Neural cell (in vitro differentiated cells): Measurements from ENCODE around the gene SUPT3H. TPM values are rescaled to one million over a fixed set of nuclear protein-coding genes. Genes with fewer than 3 reads are reported as not detected.

Source experiments
- H2AFZ ChIP-seq: fragments of 200-600, 300-800 bp; sonication (generic), shearing (Covaris generic); 2 replicates; pipeline ENCODE4 v1.6.0; 2014; ENCODE audit warnings: low read depth, mild to moderate bottlenecking, antibody characterized with exemption, low read length, moderate library complexity
- H3F3A ChIP-seq: fragments of 200-600 bp; shearing (Covaris generic); 2 replicates; pipeline ENCODE4 v1.6.1; 2016; ENCODE audit warnings: mild to moderate bottlenecking, moderate library complexity, mixed read lengths, antibody characterized with exemption, low read length; ENCODE audit not compliant: insufficient read depth, poor library complexity, severe bottlenecking
- H3K27ac ChIP-seq: fragments of 200-600, 300-800 bp; sonication (generic), shearing (Covaris generic); 2 replicates; pipeline ENCODE4 v1.5.1; 2014; ENCODE audit warnings: mild to moderate bottlenecking, low read length, moderate library complexity
- H3K27me3 ChIP-seq: fragments of 300-800, 200-600 bp; sonication (generic), shearing (Covaris generic); 2 replicates; pipeline ENCODE4 v1.6.0; 2014; ENCODE audit warnings: mild to moderate bottlenecking, low read depth, low read length, moderate library complexity; ENCODE audit not compliant: insufficient read depth
- H3K36me3 ChIP-seq: fragments of 300-800, 200-600 bp; sonication (generic), shearing (Covaris generic); 2 replicates; pipeline ENCODE4 v1.5.1; 2014; ENCODE audit warnings: mild to moderate bottlenecking, antibody characterized with exemption, low read length, moderate library complexity; ENCODE audit not compliant: insufficient read depth
- H3K4me2 ChIP-seq: fragments of 300-800, 200-600 bp; sonication (generic), shearing (Covaris generic); 2 replicates; pipeline ENCODE4 v1.6.0; 2014; ENCODE audit warnings: mild to moderate bottlenecking, low read length
- H3K4me3 ChIP-seq: fragments of 300-800, 200-600 bp; sonication (generic), shearing (Covaris generic); 2 replicates; pipeline ENCODE4 v1.5.1; 2014; ENCODE audit warnings: mild to moderate bottlenecking, low read length, moderate library complexity
- H3K79me2 ChIP-seq: fragments of 200-600 bp; shearing (Covaris generic); replicated peaks from 2 replicates; pipeline ENCODE4 v1.6.0; 2014; ENCODE audit warnings: mild to moderate bottlenecking, low read length, moderate library complexity; ENCODE audit not compliant: insufficient read depth
- H3K9ac ChIP-seq: fragments of 300-800, 200-600 bp; sonication (generic), shearing (Covaris generic); 2 replicates; pipeline ENCODE4 v1.6.1; 2016; ENCODE audit warnings: mild to moderate bottlenecking, low read length, mixed read lengths
- H3K9me2 ChIP-seq: fragments of 200-600 bp; shearing (Covaris generic); 2 replicates; pipeline ENCODE4 v1.6.1; 2016; ENCODE audit warnings: mild to moderate bottlenecking, low read length, mixed read lengths; ENCODE audit not compliant: insufficient read depth
- H3K9me3 ChIP-seq: fragments of 200-600, 300-800 bp; sonication (generic), shearing (Covaris generic); 2 replicates; pipeline ENCODE4 v1.6.1; 2016; ENCODE audit warnings: mild to moderate bottlenecking, mixed run types, low read length, moderate library complexity, mixed read lengths
- H4K20me1 ChIP-seq: fragments of 200-600 bp; shearing (Covaris generic); 2 replicates; pipeline ENCODE4 v1.6.1; 2016; ENCODE audit warnings: mild to moderate bottlenecking, mixed run types; ENCODE audit not compliant: insufficient read depth
- CTCF ChIP-seq: fragments of 450-650 bp; IDR thresholded peaks from 2 replicates; pipeline ENCODE4 v1.5.1; 2014; ENCODE audit warnings: antibody characterized with exemption, mild to moderate bottlenecking, moderate library complexity; ENCODE audit not compliant: poor library complexity, severe bottlenecking
- EP300 ChIP-seq: fragments of 450-650 bp; conservative IDR thresholded peaks from 2 replicates; pipeline ENCODE4 v1.6.1; 2014; ENCODE audit warnings: antibody characterized with exemption, mild to moderate bottlenecking, moderate library complexity; ENCODE audit not compliant: poor library complexity, severe bottlenecking
- EZH2 ChIP-seq: fragments of 200-600, 300-800 bp; shearing (Covaris generic), sonication (generic); IDR thresholded peaks from 2 replicates; pipeline ENCODE4 v1.6.1; 2014; ENCODE audit warnings: antibody characterized with exemption, low read length, borderline replicate concordance, mild to moderate bottlenecking; ENCODE audit not compliant: insufficient read depth, poor library complexity, severe bottlenecking
- MXI1 ChIP-seq: fragments of 450-650 bp; conservative IDR thresholded peaks from 2 replicates; pipeline ENCODE4 v1.6.1; 2014; ENCODE audit warnings: antibody characterized with exemption, mild to moderate bottlenecking; ENCODE audit not compliant: poor library complexity, severe bottlenecking
- POLR2AphosphoS5 ChIP-seq: IDR thresholded peaks from 2 replicates; pipeline ENCODE4 v1.6.1; 2012
- RAD21 ChIP-seq: fragments of 450-650 bp; conservative IDR thresholded peaks from 2 replicates; pipeline ENCODE4 v1.6.1; 2014; ENCODE audit warnings: antibody characterized with exemption, mild to moderate bottlenecking, moderate library complexity
- REST ChIP-seq: IDR thresholded peaks from 2 replicates; pipeline ENCODE4 v1.6.1; 2012; ENCODE audit warnings: borderline replicate concordance
- SMC3 ChIP-seq: fragments of 450-650 bp; conservative IDR thresholded peaks from 2 replicates; pipeline ENCODE4 v1.6.1; 2014; ENCODE audit warnings: antibody characterized with exemption, mild to moderate bottlenecking, moderate library complexity; ENCODE audit not compliant: poor library complexity
- TAF1 ChIP-seq: IDR thresholded peaks from 2 replicates; pipeline ENCODE4 v1.6.1; 2012; ENCODE audit warnings: low read depth
- polyA plus RNA-seq: library from polyadenylated mRNA; depleted of rRNA; stranded (reverse); fragments of >200 nt; gene quantifications from 2 replicates; pipeline ENCODE4 v1.2.3, GENCODE V29; 2014

SUPT3H gene
- polyA plus RNA-seq, 1 donor from 2014 or later: 6.8 TPM

GRCh38 chr6:45231660-45232059 lies 146.1 kb downstream of the SUPT3H start:
- no peak overlapping the region for H3K4me2 ChIP-seq
- no peaks in the 10 kb centered on the region for H3K9me2 ChIP-seq
- no peaks in the 10 kb centered on the region for H3K79me2 ChIP-seq
- no peaks in the 10 kb centered on the region for H3K9me3 ChIP-seq
- H2AFZ ChIP-seq: no peak overlapping the region
- no peaks in the 10 kb centered on the region for H4K20me1 ChIP-seq
- no peak overlapping the region for H3K4me3 ChIP-seq
- TF ChIP-seq SMC3: no peak
- TF ChIP-seq MXI1: no peak
- no peak for TF ChIP-seq REST
- TF ChIP-seq RAD21: no peak
- TF ChIP-seq CTCF: no peak
- no peak for TF ChIP-seq EP300
- TF ChIP-seq POLR2AphosphoS5: no peak
- TF ChIP-seq EZH2: no peak
- no peak for TF ChIP-seq TAF1
- H3K9ac ChIP-seq: no peak overlapping the region
- H3K27me3 ChIP-seq: no peaks in the 10 kb centered on the region
- H3K36me3 ChIP-seq: no peaks in the 10 kb centered on the region
- H3F3A ChIP-seq: no peaks in the 10 kb centered on the region
- H3K27ac ChIP-seq: no peak overlapping the region

GRCh38 chr6:45229416-45229815 lies 148.3 kb downstream of the SUPT3H start:
- Histone ChIP-seq H2AFZ (no peak overlapping the region), H3K27ac (no peak overlapping the region), H3K9ac (no peak overlapping the region), H4K20me1 (no peaks in the 10 kb centered on the region), H3K36me3 (no peaks in the 10 kb centered on the region), H3K79me2 (no peaks in the 10 kb centered on the region), H3K9me2 (no peaks in the 10 kb centered on the region), H3K4me2 (no peak overlapping the region), H3F3A (no peaks in the 10 kb centered on the region), H3K9me3 (no peaks in the 10 kb centered on the region), H3K4me3 (no peak overlapping the region), H3K27me3 (no peaks in the 10 kb centered on the region)
- TF ChIP-seq REST (no peak), CTCF (no peak), TAF1 (no peak), EP300 (no peak), SMC3 (no peak), POLR2AphosphoS5 (no peak)
